Measurements from ENCODE around the gene SEPTIN14.
"Not testable (repeated sequence)": the region's sequence is repeated elsewhere in the genome, so short reads cannot be mapped to it uniquely, and the experiment has no call there.

DNA sequence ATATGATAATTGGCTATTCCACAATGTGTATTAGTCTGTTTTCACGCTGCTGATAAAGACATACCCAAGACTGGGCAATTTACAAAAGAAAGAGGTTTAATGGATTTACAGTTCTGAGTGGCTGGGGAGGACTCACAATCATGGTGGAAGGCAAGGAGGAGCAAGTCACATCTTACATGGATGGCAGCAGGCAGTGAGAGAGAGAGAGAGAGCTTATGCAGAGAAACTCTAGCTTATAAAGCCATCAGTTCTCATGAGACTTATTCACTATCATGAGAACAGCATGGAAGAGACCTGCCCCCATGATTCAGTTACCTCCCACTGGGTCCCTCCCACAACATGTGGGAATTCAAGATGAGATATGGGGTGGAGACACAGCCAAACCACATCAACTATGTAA is 38.5 kb upstream of the SEPTIN14 start:
- TF ChIP-seq, protein P1, sequence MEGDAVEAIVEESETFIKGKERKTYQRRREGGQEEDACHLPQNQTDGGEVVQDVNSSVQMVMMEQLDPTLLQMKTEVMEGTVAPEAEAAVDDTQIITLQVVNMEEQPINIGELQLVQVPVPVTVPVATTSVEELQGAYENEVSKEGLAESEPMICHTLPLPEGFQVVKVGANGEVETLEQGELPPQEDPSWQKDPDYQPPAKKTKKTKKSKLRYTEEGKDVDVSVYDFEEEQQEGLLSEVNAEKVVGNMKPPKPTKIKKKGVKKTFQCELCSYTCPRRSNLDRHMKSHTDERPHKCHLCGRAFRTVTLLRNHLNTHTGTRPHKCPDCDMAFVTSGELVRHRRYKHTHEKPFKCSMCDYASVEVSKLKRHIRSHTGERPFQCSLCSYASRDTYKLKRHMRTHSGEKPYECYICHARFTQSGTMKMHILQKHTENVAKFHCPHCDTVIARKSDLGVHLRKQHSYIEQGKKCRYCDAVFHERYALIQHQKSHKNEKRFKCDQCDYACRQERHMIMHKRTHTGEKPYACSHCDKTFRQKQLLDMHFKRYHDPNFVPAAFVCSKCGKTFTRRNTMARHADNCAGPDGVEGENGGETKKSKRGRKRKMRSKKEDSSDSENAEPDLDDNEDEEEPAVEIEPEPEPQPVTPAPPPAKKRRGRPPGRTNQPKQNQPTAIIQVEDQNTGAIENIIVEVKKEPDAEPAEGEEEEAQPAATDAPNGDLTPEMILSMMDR (IDR thresholded peaks at IDR 0.05), result not testable (repeated sequence)
- TF ChIP-seq EZH2, EZH2phosphoT487 (IDR thresholded peaks at IDR 0.05): not testable (repeated sequence)
